Measurements from ENCODE around the gene HYAL2. TPM values are rescaled to one million over a fixed set of nuclear protein-coding genes. Genes with fewer than 3 reads are reported as not detected.
A peak's percentile ranks its signal among the peaks of the same experiment; 100 is the strongest.
"Not testable (repeated sequence)": the region's sequence is repeated elsewhere in the genome, so short reads cannot be mapped to it uniquely, and the experiment has no call there.

The HYAL2 gene
- total and polyA plus RNA-seq, 10 of the 15 experiments (the other 5 are each of a cell fraction or from before 2014, with no cell fraction given), result 0.06 to 21.8 (median 12.7) TPM

GRCh38 chr3:50272538-50272910 is 50.0 kb downstream of the HYAL2 start:
- peak overlapping the region; percentile 71; the same call in 1 of the 2 replicates for H3K4me2 ChIP-seq (ENCODE audit: control insufficient read depth, insufficient read depth)
- ChIA-PET SMC1A (ENCODE audit: uncharacterized antibody, unreplicated experiment) (interaction anchor here (0.8 to 1.7 kb wide), 6 partner anchors 9 to 78 kb away, joined by 3 to 6 read pairs (median 4); no protein-coding TSS in a partner anchor), RAD21 (ENCODE audit: unreplicated experiment) (interaction anchor here (0.7 to 3.5 kb wide), 7 partner anchors 13 to 69 kb away, joined by 3 to 23 read pairs (median 3); partner anchors contain the start of gene GNAI2), POLR2A (interaction anchor here (0.6 to 1.6 kb wide), 3 partner anchors 13 to 45 kb away, joined by 3 to 5 read pairs (median 5); no protein-coding TSS in a partner anchor), CTCF (interaction anchor here (0.6 to 3.1 kb wide), 12 partner anchors 12 to 202 kb away, joined by 3 to 24 read pairs (median 5); partner anchors contain the start of gene GNAT1)
- not testable (repeated sequence) for H4K20me1 ChIP-seq (ENCODE audit: control insufficient read depth, insufficient read depth); BruUV-seq (replicated peaks); H3K27me3 ChIP-seq (replicated peaks in 1 of 2; ENCODE audit: control insufficient read depth in 2 of 2, insufficient read depth in 2 of 2, low read length in 1 of 2); H2AFZ ChIP-seq (ENCODE audit: control insufficient read depth, low read depth, low read length); FAIRE-seq; H3K4me3 ChIP-seq; H3K4me1 ChIP-seq (ENCODE audit: control insufficient read depth, insufficient read depth, low read length); H3K79me2 ChIP-seq (ENCODE audit: control insufficient read depth, insufficient read depth, low read length); H3K9me3 ChIP-seq (replicated peaks; ENCODE audit: control insufficient read depth, insufficient read depth, low read length); DNase-seq (ENCODE audit: low read depth, low spot score); ATAC-seq; H3K27ac ChIP-seq (ENCODE audit: control insufficient read depth, insufficient read depth); H3K36me3 ChIP-seq (ENCODE audit: control insufficient read depth in 2 of 2, insufficient read depth in 2 of 2, low read length in 1 of 2); H3K9ac ChIP-seq (ENCODE audit: control insufficient read depth, insufficient read depth, low read length)
- intact Hi-C loops (cut with micrococcal nuclease; ENCODE audit: unreplicated experiment), result loop anchor here (2.0 kb wide), 1 partner anchor 26 kb away; no protein-coding TSS in a partner anchor
- WGBS (ENCODE audit: insufficient coverage, insufficient replicate concordance, low lambda C conversion rate, missing lambda C conversion rate), result 78% methylated on average over 9 of the region's 10 CpGs
- in situ Hi-C loops (cut with MboI), result loop anchor here (5.0 kb wide), 2 partner anchors 75 to 150 kb away; no protein-coding TSS in a partner anchor

GRCh38 chr3:50271314-50271936 is 51.1 kb downstream of the HYAL2 start:
- Histone ChIP-seq H4K20me1 (ENCODE audit: control insufficient read depth, insufficient read depth) (no peaks in the 10 kb centered on the region), H3K4me1 (ENCODE audit: control insufficient read depth, insufficient read depth, low read length) (peaks cover 6% of the 10 kb centered on the region), H3K36me3 (ENCODE audit: control insufficient read depth in 2 of 2, insufficient read depth in 2 of 2, low read length in 1 of 2) (no peaks in the 10 kb centered on the region), H3K79me2 (ENCODE audit: control insufficient read depth, insufficient read depth, low read length) (no peaks in the 10 kb centered on the region), H3K4me3 (no peak overlapping the region), H3K9me3 (replicated peaks; ENCODE audit: control insufficient read depth, insufficient read depth, low read length) (no peaks in the 10 kb centered on the region), H3K27me3 (replicated peaks in 1 of 2; ENCODE audit: control insufficient read depth in 2 of 2, insufficient read depth in 2 of 2, low read length in 1 of 2) (peaks cover 7 to 13% of the 10 kb centered on the region in 2 experiments; a peak in 3 of 4 replicates), H3K4me2 (ENCODE audit: control insufficient read depth, insufficient read depth) (no peak overlapping the region), H3K27ac (ENCODE audit: control insufficient read depth, insufficient read depth) (no peak overlapping the region), H2AFZ (ENCODE audit: control insufficient read depth, low read depth, low read length) (no peak overlapping the region), H3K9ac (ENCODE audit: control insufficient read depth, insufficient read depth, low read length) (no peak overlapping the region)
- WGBS (ENCODE audit: insufficient coverage, insufficient replicate concordance, low lambda C conversion rate, missing lambda C conversion rate), result 46% methylated on average over 10 of the region's 10 CpGs
- ChIA-PET POLR2A (interaction anchor here (1.6 kb wide), 1 partner anchor 44 kb away, joined by 5 read pairs; no protein-coding TSS in a partner anchor), SMC1A (ENCODE audit: uncharacterized antibody, unreplicated experiment) (interaction anchor here (0.6 to 1.7 kb wide), 6 partner anchors 18 to 79 kb away, joined by 3 to 6 read pairs (median 4); no protein-coding TSS in a partner anchor), RAD21 (ENCODE audit: unreplicated experiment) (interaction anchor here (1.1 to 3.5 kb wide), 4 partner anchors 20 to 44 kb away, joined by 3 to 23 read pairs (median 6); partner anchors contain the start of genes GNAI2 and IFRD2), CTCF (interaction anchor here (1.0 to 3.1 kb wide), 11 partner anchors 11 to 151 kb away, joined by 3 to 24 read pairs (median 6); partner anchors contain the start of gene GNAT1)
- FAIRE-seq (no peak), DNase-seq (ENCODE audit: low read depth, low spot score) (no peak), ATAC-seq (no peak)
- intact Hi-C loops (cut with micrococcal nuclease; ENCODE audit: unreplicated experiment), result no loop called here
- BruUV-seq (replicated peaks), result no TSS peak
- in situ Hi-C loops (cut with MboI), result loop anchor here (5.0 kb wide), 2 partner anchors 74 to 149 kb away; no protein-coding TSS in a partner anchor
- TF ChIP-seq FOXK2 (IDR thresholded peaks at IDR 0.05), result no peak
- no peak for TF ChIP-seq MYC (IDR thresholded peaks at IDR 0.05; ENCODE audit: insufficient read depth, insufficient read length, insufficient replicate concordance, low read length, severe bottlenecking)
- no peak for TF ChIP-seq ZNF24 (IDR thresholded peaks at IDR 0.05)
- TF ChIP-seq CBX3 (IDR thresholded peaks at IDR 0.05; ENCODE audit: borderline replicate concordance, low read depth), result no peak
- TF ChIP-seq SPI1 (IDR thresholded peaks at IDR 0.05; ENCODE audit: borderline replicate concordance, insufficient read depth, low read depth, low read length), result no peak
- TF ChIP-seq POLR2A (IDR thresholded peaks at IDR 0.05; ENCODE audit: low read depth, low read length), result no peak
- no peak for TF ChIP-seq EP300 (IDR thresholded peaks at IDR 0.05; ENCODE audit: borderline replicate concordance in 1 of 2, control insufficient read depth in 1 of 2, low read depth in 2 of 2, low read length in 2 of 2)
- no peak for TF ChIP-seq KAT2A (conservative IDR thresholded peaks at IDR 0.05; ENCODE audit: control insufficient read depth, low read depth, low read length)
- TF ChIP-seq BCL11A (IDR thresholded peaks at IDR 0.05; ENCODE audit: low read depth, low read length), result no peak
- no peak for TF ChIP-seq HCFC1 (IDR thresholded peaks at IDR 0.05; ENCODE audit: low read length)
- no peak for TF ChIP-seq ZNF687 (IDR thresholded peaks at IDR 0.05)
